Thyroid gland (tissue), 4 donors: ENCODE data around the gene P2RY11. TPM values are rescaled to one million over a fixed set of nuclear protein-coding genes. Genes with fewer than 3 reads are reported as not detected.

Experiments used
- DNase-seq, 2 donors: peaks; one replicate each; pipeline ENCODE4 v3.0.0-alpha.2; 2019
- H3K27ac ChIP-seq, 3 donors: fragments of 200-600 bp; sonication (generic); 1 replicate in 2 of 3; 2 replicates in 1 of 3; pipeline ENCODE4 v1.5.1; 2016 to 2019; ENCODE audit warnings: mild to moderate bottlenecking in 1 of 3, moderate library complexity in 1 of 3
- H3K27me3 ChIP-seq: fragments of 200-600 bp; sonication (generic); one replicate; pipeline ENCODE4 v1.5.1; 2019
- H3K36me3 ChIP-seq, 2 donors: fragments of 200-600 bp; sonication (generic); one replicate each; pipeline ENCODE4 v1.5.1; 2016 to 2019
- H3K4me1 ChIP-seq, 2 donors: fragments of 200-600 bp; sonication (generic); one replicate each; pipeline ENCODE4 v1.5.1; 2017 to 2019
- H3K4me3 ChIP-seq, 3 donors: fragments of 200-600 bp; sonication (generic); replicated peaks in 1 of 3; 1 replicate in 2 of 3; 2 replicates in 1 of 3; pipeline ENCODE4 v1.5.1; 2016; ENCODE audit warnings: mild to moderate bottlenecking in 1 of 3
- H3K9me3 ChIP-seq: fragments of 200-600 bp; sonication (generic); one replicate; pipeline ENCODE4 v1.5.1; 2017
- POLR2A ChIP-seq, 2 donors: fragments of 450-650 bp; IDR thresholded peaks; one replicate each; pipeline ENCODE4 v1.6.1; 2017; ENCODE audit warnings: antibody characterized with exemption in 2 of 2, mild to moderate bottlenecking in 2 of 2, moderate library complexity in 1 of 2
- WGBS, 2 donors: methylation state at CpG; one replicate each; pipeline ENCODE4 v1.1.5; 2017; 5-methylcytosine and 5-hydroxymethylcytosine counted together
- intact Hi-C: fragments of 100-400 bp; cut with DNase I; formaldehyde crosslinking; loops from one replicate; pipeline ENCODE4 v1.15.1; 2023
- total RNA-seq, 4 donors: library from RNA; depleted of rRNA; stranded (reverse); fragments of >200 nt; gene quantifications; one replicate each; pipeline ENCODE4 v1.2.3, GENCODE V29; 2016
- TF ChIP-seq, protein P1 (sequence below), 6 experiments: fragments of 200-600 bp in 3 of 6; fragments of 450-650 bp in 3 of 6; sonication (generic) in 3 of 6; IDR thresholded peaks; one replicate each; pipeline ENCODE4 v1.5.1; 2016 to 2019; ENCODE audit warnings: antibody characterized with exemption in 6 of 6, mild to moderate bottlenecking in 2 of 6, inconsistent platforms in 1 of 6, moderate library complexity in 1 of 6

Gene P2RY11
- total RNA-seq, 4 donors from 2014 or later, result 6.1 to 9.3 (median 6.3) TPM

DNA sequence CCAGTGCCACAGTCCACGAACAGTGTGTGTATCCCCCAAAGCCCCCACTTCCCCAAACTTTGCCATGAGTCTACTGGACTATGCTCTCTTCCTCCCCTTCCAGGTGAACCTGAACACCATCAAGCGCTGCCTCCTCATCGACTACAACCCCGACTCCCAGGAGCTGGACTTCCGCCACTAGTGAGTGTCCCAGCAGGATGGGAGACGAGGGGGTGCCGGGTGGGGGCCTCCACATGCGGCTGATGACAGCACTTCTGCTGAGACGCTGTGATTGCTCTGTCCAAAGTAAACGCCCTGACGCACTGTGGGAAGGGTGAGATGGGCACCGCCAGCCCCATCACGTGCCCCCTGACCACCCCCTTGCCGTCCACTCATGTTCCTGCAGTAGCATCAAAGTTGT, 2.0 kb upstream of the P2RY11 start:
- WGBS, 2 donors, result 91 to 95% methylated on average over 9 to 14 of the region's 14 CpGs
- no peaks in the 10 kb centered on the region for H3K27me3 ChIP-seq
- no peak for TF ChIP-seq POLR2A (IDR thresholded peaks at IDR 0.05)
- TF ChIP-seq, protein P1, sequence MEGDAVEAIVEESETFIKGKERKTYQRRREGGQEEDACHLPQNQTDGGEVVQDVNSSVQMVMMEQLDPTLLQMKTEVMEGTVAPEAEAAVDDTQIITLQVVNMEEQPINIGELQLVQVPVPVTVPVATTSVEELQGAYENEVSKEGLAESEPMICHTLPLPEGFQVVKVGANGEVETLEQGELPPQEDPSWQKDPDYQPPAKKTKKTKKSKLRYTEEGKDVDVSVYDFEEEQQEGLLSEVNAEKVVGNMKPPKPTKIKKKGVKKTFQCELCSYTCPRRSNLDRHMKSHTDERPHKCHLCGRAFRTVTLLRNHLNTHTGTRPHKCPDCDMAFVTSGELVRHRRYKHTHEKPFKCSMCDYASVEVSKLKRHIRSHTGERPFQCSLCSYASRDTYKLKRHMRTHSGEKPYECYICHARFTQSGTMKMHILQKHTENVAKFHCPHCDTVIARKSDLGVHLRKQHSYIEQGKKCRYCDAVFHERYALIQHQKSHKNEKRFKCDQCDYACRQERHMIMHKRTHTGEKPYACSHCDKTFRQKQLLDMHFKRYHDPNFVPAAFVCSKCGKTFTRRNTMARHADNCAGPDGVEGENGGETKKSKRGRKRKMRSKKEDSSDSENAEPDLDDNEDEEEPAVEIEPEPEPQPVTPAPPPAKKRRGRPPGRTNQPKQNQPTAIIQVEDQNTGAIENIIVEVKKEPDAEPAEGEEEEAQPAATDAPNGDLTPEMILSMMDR (IDR thresholded peaks at IDR 0.05), result no peak
- H3K36me3 ChIP-seq, result peaks cover 40% of the 10 kb centered on the region in 2 donors
- intact Hi-C loops, result loop anchor here (10.0 kb wide), 1 partner anchor 275 kb away; the partner anchor contains the start of gene TYK2
- H3K27ac ChIP-seq, result no peak overlapping the region
- no peaks in the 10 kb centered on the region for H3K9me3 ChIP-seq
- H3K4me3 ChIP-seq, result no peak overlapping the region
- no peak for DNase-seq
- peaks cover 7 to 14% of the 10 kb centered on the region in 2 donors for H3K4me1 ChIP-seq

DNA sequence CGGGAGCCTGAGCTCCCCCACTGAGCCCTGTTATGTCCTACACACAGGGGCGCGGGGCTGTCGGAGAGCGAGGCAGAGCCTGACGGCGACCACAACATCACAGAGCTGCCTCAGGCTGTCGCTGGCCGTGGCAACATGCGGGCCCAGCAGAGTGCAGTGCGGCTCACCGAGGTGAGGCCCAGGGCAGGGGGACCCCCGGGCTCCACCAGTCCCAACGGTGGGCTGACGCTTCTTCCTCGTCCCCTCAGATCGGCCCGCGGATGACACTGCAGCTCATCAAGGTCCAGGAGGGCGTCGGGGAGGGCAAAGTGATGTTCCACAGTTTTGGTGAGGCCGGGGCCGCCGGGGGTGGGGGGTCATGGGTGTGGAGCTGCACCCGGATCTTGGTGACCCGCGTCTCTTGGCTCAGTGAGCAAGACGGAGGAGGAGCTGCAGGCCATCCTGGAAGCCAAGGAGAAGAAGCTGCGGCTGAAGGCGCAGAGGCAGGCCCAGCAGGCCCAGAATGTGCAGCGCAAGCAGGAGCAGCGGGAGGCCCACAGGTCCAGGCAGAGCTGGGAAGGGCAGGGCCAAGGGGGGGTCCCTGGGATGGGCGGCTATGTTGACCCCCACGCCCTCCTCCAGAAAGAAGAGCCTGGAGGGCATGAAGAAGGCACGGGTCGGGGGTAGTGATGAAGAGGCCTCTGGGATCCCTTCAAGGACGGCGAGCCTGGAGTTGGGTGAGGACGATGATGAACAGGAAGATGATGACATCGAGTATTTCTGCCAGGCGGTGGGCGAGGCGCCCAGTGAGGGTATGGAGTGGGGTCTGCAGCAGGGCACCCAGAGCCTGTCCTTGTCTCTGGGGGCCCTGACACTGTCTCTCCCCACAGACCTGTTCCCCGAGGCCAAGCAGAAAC, 1.2 kb upstream of the P2RY11 start:
- Histone ChIP-seq H3K4me1 (peaks cover 7 to 14% of the 10 kb centered on the region in 2 donors), H3K27ac (no peak overlapping the region), H3K4me3 (no peak overlapping the region), H3K9me3 (no peaks in the 10 kb centered on the region), H3K36me3 (peaks cover 47 to 48% of the 10 kb centered on the region in 2 donors), H3K27me3 (no peaks in the 10 kb centered on the region)
- DNase-seq, result no peak
- intact Hi-C loops, result loop anchor here (10.0 kb wide), 1 partner anchor 144 kb away; the partner anchor contains the start of gene MRPL4
- WGBS, 2 donors, result 93 to 96% methylated on average over 36 to 41 of the region's 44 CpGs
- TF ChIP-seq, protein P1 (IDR thresholded peaks at IDR 0.05), result no peak
- no peak for TF ChIP-seq POLR2A (IDR thresholded peaks at IDR 0.05)

DNA sequence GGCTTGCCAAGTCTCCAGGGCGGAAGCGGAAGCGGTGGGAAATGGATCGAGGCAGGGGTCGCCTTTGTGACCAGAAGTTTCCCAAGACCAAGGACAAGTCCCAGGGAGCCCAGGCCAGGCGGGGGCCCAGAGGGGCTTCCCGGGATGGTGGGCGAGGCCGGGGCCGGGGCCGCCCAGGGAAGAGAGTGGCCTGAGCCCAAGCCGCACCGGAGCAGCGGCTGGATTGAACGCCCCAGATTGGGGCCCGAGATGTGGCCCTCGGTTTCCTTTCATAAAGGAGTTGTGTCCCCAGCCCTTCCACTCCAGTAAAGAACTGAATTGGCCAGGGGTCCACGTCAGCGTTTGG, 548 bp upstream of the P2RY11 start:
- intact Hi-C loops, result loop anchor here (10.0 kb wide), 1 partner anchor 144 kb away; the partner anchor contains the start of gene MRPL4
- Histone ChIP-seq H3K4me1 (peaks cover 7 to 10% of the 10 kb centered on the region in 2 donors), H3K9me3 (no peaks in the 10 kb centered on the region), H3K27me3 (no peaks in the 10 kb centered on the region), H3K27ac (no peak overlapping the region), H3K36me3 (peaks cover 53 to 54% of the 10 kb centered on the region in 2 donors), H3K4me3 (no peak overlapping the region)
- WGBS, 2 donors, result 90 to 98% methylated on average over 19 of the region's 19 CpGs
- no peak for TF ChIP-seq POLR2A (IDR thresholded peaks at IDR 0.05)
- TF ChIP-seq, protein P1 (IDR thresholded peaks at IDR 0.05), result no peak
- no peak for DNase-seq

DNA sequence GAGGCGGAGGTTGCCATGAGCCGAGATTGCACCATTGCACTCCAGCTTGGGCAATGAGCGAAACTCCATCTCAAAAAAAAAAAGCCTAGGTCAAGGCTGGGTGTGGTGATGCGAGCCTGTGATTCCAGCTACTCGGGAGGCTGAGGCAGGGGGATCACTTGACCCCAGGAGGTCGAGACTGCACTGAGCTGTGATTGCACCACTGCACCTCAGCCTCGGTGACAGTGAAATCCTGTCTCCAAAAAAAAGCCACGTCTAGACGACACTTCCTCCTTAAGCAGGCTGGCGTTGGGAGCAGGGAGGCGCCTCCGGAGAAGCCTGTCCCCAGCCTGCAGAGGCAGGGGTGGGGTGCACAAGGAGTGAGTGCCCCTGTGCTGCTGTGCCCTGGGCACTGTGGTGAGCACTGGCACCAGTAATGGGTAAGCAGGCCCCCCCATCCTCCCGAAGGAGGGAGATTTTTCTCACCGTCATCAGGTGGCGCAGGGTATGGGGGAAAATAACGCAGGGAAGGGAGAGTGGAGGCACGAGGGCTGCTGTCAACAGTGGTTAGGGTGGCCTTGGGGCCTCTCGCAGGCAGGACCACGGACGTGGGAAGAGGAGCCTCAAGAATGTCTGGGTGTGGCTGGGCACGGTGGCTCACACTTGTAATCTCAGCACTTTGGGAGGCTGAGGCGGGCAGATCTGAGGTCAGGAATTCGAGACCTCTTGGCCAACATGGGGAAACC, 706 bp downstream of the P2RY11 start:
- no peaks in the 10 kb centered on the region for H3K9me3 ChIP-seq
- H3K4me1 ChIP-seq, result peaks cover 0 to 1% of the 10 kb centered on the region in 2 donors
- WGBS, 2 donors, result 74 to 77% methylated on average over 18 to 20 of the region's 23 CpGs
- TF ChIP-seq POLR2A (IDR thresholded peaks at IDR 0.05), result no peak
- TF ChIP-seq, protein P1 (IDR thresholded peaks at IDR 0.05), result no peak
- peaks cover 65 to 66% of the 10 kb centered on the region in 2 donors for H3K36me3 ChIP-seq
- no peak for DNase-seq
- no peak overlapping the region for H3K4me3 ChIP-seq
- H3K27ac ChIP-seq, result no peak overlapping the region
- H3K27me3 ChIP-seq, result no peaks in the 10 kb centered on the region
- intact Hi-C loops, result loop anchor here (10.0 kb wide), 1 partner anchor 143 kb away; the partner anchor contains the start of gene MRPL4
